T-helper 2 cell treated with Interferon-gamma antibody and Interleukin-4, amounts not matched to agents 5 μg/mL and 100 μg/mL, for 36 hours (primary cell): ENCODE data around the gene ADAMTS5.

ENCODE experiments used
- DNase-seq: peaks from one replicate; pipeline ENCODE4 v3.0.0; 2021; ENCODE audit warnings: low spot score
- H3K27ac Mint-ChIP-seq: one replicate; pipeline ENCODE4 v1.8.0; 2021; ENCODE audit warnings: mild to moderate bottlenecking, mixed read lengths
- H3K27me3 Mint-ChIP-seq: one replicate; pipeline ENCODE4 v1.8.0; 2021; ENCODE audit warnings: low read depth, mixed read lengths
- H3K36me3 Mint-ChIP-seq: one replicate; pipeline ENCODE4 v1.8.0; 2021; ENCODE audit warnings: low read depth, mixed read lengths
- H3K4me1 Mint-ChIP-seq: one replicate; pipeline ENCODE4 v1.8.0; 2021; ENCODE audit warnings: low read depth, mixed read lengths
- H3K4me3 Mint-ChIP-seq: one replicate; pipeline ENCODE4 v1.8.0; 2022; ENCODE audit warnings: mild to moderate bottlenecking, moderate library complexity, mixed read lengths
- H3K9me3 Mint-ChIP-seq: one replicate; pipeline ENCODE4 v1.8.0; 2021; ENCODE audit warnings: mixed read lengths

ADAMTS5 gene

DNA sequence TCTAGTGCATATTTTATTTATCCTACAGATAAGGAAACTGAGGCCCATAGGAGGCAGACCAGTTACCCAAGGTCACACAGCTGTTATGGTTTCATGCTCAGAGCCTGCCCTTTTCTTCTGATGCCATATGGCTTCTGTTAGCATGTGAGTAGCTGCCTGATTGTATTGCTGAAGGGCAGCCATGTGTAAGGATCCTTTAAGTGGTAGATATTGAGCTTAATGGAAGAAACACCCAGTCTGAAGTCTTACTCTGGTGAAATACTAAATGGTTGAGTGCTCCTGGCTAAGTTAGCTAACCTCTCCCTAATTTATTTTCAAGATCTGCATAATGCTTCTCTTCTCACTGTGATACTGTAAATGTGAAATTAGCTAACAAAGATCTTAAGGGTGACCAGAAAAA is 30.9 kb downstream of the ADAMTS5 start:
- no peaks in the 10 kb centered on the region for H3K4me1 Mint-ChIP-seq
- no peak for DNase-seq
- H3K27ac Mint-ChIP-seq, result no peak overlapping the region
- H3K36me3 Mint-ChIP-seq, result no peaks in the 10 kb centered on the region
- no peak overlapping the region for H3K4me3 Mint-ChIP-seq
- no peaks in the 10 kb centered on the region for H3K9me3 Mint-ChIP-seq
- H3K27me3 Mint-ChIP-seq, result no peaks in the 10 kb centered on the region

DNA sequence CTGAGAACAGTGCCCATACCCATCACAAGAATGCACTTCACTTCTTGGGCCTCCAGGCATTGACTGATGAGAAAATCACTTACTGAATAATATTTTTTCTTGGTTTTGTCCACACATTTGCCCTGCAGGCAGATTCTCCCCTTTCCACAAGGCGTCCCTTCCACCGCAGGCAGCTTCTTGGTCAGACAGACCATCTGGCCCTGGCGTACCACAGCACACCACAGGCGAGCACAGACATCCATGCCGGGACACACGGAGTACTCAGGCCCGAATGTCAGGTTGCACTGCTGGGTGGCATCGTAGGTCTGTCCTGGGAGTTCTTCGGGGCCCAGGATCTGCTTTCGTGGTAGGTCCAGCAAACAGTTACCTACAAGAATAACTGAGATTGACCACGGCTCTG is 32.5 kb downstream of the ADAMTS5 start:
- no peaks in the 10 kb centered on the region for H3K4me1 Mint-ChIP-seq
- no peaks in the 10 kb centered on the region for H3K36me3 Mint-ChIP-seq
- H3K27me3 Mint-ChIP-seq, result no peaks in the 10 kb centered on the region
- H3K4me3 Mint-ChIP-seq, result no peak overlapping the region
- H3K9me3 Mint-ChIP-seq, result no peaks in the 10 kb centered on the region
- no peak for DNase-seq
- H3K27ac Mint-ChIP-seq, result no peak overlapping the region

DNA sequence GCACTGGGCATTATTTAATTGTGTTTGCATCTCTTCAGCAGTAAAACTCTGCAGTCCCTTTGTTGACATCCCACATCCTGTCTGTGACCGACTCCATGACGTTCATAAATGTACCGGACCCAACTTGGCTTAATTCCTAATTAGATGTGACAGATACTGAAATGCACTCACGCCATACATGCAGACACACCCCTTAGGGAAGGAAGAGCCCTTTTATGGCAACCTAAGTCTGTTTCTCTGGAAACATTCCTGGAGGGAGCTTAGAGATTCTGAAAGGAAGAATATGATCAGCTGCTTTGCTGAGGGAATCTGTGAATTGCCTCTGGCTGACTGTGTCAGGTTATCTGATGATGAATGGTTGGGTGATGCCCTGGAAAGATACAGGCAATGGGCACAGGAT is 33.4 kb downstream of the ADAMTS5 start:
- no peaks in the 10 kb centered on the region for H3K27me3 Mint-ChIP-seq
- no peaks in the 10 kb centered on the region for H3K36me3 Mint-ChIP-seq
- H3K9me3 Mint-ChIP-seq, result no peaks in the 10 kb centered on the region
- no peak overlapping the region for H3K27ac Mint-ChIP-seq
- no peak for DNase-seq
- H3K4me1 Mint-ChIP-seq, result no peaks in the 10 kb centered on the region
- H3K4me3 Mint-ChIP-seq, result no peak overlapping the region

DNA sequence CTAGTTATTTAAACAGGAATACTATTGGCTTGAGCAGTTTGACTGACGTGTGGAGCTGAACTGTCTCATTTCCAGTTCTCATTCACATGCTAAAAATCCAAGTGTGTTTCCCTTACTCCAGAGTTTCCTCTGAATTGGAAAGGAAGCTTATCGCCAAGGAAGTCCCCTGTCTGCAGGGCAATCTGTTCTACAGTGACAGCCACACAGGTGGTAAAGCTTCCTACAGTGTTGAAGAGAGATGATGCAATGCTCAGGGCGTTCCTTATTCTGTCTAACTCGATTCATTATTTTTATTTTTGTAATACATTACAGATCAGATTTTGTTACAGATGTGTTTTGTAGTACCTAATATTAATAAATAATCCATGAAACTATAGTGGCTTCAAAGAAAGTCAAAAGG is 41.3 kb downstream of the ADAMTS5 start:
- Mint-ChIP-seq H3K4me1 (no peaks in the 10 kb centered on the region), H3K27me3 (no peaks in the 10 kb centered on the region), H3K9me3 (no peaks in the 10 kb centered on the region), H3K36me3 (no peaks in the 10 kb centered on the region), H3K27ac (no peak overlapping the region), H3K4me3 (no peak overlapping the region)
- DNase-seq, result no peak

DNA sequence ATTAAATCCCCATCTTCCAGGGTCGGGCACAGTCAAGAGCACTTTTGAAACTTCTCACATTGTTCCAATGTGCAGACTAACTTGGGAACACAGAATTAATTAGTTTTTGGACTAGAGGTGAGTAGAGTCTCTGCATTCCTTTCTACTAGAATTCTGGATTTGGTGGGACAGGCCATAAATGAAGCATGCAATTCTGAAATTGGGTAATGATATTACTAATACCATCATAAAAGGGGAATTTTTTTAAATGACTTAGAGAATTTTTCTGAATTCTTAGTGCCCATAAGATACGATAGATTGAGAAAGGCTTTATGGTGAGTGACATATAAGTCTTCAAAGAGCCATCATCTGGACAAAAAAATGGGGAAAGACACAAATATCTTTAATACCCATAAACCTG is 41.8 kb downstream of the ADAMTS5 start:
- Mint-ChIP-seq H3K27ac (no peak overlapping the region), H3K9me3 (no peaks in the 10 kb centered on the region), H3K36me3 (no peaks in the 10 kb centered on the region), H3K27me3 (no peaks in the 10 kb centered on the region), H3K4me1 (no peaks in the 10 kb centered on the region), H3K4me3 (no peak overlapping the region)
- no peak for DNase-seq

DNA sequence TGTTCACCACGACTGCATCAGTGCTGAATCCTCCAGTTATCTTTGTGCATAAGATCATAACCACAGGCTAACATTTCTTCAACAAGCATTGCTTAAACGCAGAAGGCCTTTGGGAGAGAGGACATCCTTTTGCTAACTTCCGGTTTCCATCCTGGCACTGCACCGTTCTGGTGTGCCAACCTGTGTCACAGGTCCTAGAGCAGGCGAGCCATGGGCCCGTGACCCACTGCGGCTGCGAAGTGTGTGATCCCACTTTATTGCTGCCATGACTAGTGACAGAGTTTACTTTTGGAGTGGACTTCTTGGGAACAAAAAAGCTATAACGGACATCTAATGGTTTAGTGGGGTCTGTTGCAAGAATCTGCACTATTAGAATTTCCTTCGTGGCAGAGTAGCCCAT is 42.9 kb downstream of the ADAMTS5 start:
- no peak overlapping the region for H3K27ac Mint-ChIP-seq
- H3K27me3 Mint-ChIP-seq, result no peaks in the 10 kb centered on the region
- no peaks in the 10 kb centered on the region for H3K36me3 Mint-ChIP-seq
- no peaks in the 10 kb centered on the region for H3K4me1 Mint-ChIP-seq
- no peak for DNase-seq
- no peaks in the 10 kb centered on the region for H3K9me3 Mint-ChIP-seq
- H3K4me3 Mint-ChIP-seq, result no peak overlapping the region

DNA sequence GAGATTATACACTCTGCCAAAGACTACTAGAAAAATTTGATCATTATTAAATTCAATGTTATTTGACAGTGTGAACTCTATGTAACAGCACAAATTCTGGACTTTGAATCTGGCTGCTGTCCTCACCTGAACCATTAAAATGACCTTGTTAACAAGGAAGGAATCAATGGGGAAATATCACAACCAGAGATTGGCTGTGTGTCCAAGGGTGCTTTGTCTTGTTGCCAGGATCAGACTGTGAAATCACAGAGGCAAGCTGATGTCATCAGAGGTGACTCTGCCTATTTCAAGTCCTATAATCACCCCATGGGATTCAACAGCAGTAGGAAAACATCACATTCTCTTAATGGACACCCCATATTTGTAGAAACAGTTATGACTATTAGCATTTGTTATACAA is 46.8 kb downstream of the ADAMTS5 start:
- no peaks in the 10 kb centered on the region for H3K4me1 Mint-ChIP-seq
- DNase-seq, result no peak
- H3K36me3 Mint-ChIP-seq, result no peaks in the 10 kb centered on the region
- no peaks in the 10 kb centered on the region for H3K27me3 Mint-ChIP-seq
- no peak overlapping the region for H3K4me3 Mint-ChIP-seq
- H3K27ac Mint-ChIP-seq, result no peak overlapping the region
- H3K9me3 Mint-ChIP-seq, result no peaks in the 10 kb centered on the region

DNA sequence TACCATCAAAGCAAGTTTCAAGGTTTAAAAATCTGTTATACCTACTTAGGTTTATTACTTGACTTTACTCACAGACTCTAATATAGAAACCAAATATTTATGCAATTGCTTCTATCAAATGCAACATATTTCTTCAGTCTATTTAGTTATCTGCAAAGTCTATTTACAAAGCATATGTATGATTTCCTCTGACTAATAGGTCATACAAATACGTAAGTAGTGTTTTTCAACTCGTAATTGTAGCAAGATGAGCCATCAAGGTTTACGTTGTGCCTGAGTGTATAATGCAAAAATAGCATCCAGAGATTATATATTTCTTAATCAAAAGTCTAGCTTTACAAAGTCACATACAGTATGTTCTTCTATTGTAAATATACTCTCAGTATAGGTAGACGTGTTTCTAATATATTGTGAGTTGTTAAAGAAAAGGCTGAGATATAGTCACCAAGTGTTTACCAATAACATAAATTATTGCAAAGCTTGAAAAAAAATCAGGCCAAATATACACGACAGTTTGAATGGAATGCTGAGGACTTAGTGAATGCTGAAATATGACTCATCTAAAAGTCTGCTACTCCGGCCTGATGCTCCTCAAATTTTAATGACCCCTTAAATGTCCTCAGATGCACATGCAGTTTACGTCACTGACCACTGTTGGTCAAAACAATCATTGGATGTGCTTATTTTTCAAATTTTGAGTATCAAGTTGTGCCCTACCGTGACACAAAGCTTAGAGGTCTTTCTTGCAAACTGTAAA is 48.4 kb downstream of the ADAMTS5 start:
- Mint-ChIP-seq H3K4me3 (no peak overlapping the region), H3K9me3 (no peaks in the 10 kb centered on the region), H3K27ac (no peak overlapping the region), H3K27me3 (no peaks in the 10 kb centered on the region), H3K4me1 (no peaks in the 10 kb centered on the region), H3K36me3 (no peaks in the 10 kb centered on the region)
- no peak for DNase-seq

DNA sequence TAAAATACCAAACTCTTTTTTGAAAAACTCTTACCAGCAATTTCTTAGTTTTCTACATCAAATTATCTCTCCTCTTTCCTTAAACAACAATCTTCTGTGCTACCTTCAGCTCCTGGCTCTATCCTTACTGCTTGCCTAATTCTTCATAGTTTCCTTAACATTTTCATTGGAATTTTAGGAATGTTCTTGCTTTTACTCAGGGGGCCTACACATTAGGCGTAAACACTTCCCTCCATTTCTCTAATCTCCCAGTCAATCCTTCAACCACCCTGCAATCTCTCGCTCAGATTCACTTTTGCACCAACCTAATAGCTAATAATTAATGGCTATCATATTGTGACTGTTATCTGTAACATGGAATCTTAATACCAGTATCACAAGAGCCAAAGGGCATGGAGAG is 50.1 kb downstream of the ADAMTS5 start:
- H3K27me3 Mint-ChIP-seq, result no peaks in the 10 kb centered on the region
- H3K27ac Mint-ChIP-seq, result no peak overlapping the region
- DNase-seq, result no peak
- H3K9me3 Mint-ChIP-seq, result no peaks in the 10 kb centered on the region
- no peaks in the 10 kb centered on the region for H3K4me1 Mint-ChIP-seq
- H3K4me3 Mint-ChIP-seq, result no peak overlapping the region
- H3K36me3 Mint-ChIP-seq, result no peaks in the 10 kb centered on the region

DNA sequence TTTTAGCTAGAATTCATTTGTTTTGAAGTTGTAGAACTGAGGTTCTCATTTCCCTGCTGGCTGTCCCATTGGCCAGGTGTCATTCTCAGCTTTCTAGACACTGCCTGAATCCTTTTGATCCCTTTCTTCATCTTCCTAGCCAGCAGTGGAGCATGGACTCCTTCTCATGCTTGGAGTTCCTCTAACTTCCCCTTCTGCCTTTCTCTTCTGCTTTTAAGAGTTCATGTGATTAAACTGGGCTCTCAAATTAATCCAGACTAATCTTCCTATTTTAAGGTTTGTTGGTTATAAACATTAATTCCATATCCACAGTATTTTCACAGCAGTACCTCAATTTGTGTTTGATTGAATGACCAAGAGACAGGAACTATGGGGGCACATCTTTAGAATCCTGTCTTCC is 52.3 kb downstream of the ADAMTS5 start:
- no peak overlapping the region for H3K27ac Mint-ChIP-seq
- no peaks in the 10 kb centered on the region for H3K27me3 Mint-ChIP-seq
- no peaks in the 10 kb centered on the region for H3K4me1 Mint-ChIP-seq
- no peaks in the 10 kb centered on the region for H3K36me3 Mint-ChIP-seq
- H3K4me3 Mint-ChIP-seq, result no peak overlapping the region
- H3K9me3 Mint-ChIP-seq, result no peaks in the 10 kb centered on the region
- no peak for DNase-seq

DNA sequence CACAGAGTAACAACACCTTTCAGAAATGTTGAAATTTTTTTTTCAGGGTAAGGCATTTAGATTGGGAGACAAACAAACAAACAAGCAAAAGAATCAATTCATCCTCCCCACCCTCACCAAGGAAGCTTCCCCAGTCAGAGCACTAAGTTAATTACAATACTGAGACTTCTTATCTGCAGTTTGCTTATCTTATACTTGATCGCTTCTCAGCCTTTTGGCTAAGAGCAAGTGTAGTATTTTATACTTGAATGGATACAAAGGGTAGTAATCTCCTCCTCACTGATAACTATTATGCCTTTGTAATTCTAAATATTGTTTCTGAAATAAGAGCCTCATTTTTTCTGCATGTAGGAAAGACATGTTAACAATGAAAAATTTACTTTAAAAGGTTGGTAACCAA is 54.4 kb downstream of the ADAMTS5 start:
- no peaks in the 10 kb centered on the region for H3K36me3 Mint-ChIP-seq
- H3K27ac Mint-ChIP-seq, result no peak overlapping the region
- no peaks in the 10 kb centered on the region for H3K4me1 Mint-ChIP-seq
- H3K4me3 Mint-ChIP-seq, result no peak overlapping the region
- no peaks in the 10 kb centered on the region for H3K27me3 Mint-ChIP-seq
- no peaks in the 10 kb centered on the region for H3K9me3 Mint-ChIP-seq
- no peak for DNase-seq

DNA sequence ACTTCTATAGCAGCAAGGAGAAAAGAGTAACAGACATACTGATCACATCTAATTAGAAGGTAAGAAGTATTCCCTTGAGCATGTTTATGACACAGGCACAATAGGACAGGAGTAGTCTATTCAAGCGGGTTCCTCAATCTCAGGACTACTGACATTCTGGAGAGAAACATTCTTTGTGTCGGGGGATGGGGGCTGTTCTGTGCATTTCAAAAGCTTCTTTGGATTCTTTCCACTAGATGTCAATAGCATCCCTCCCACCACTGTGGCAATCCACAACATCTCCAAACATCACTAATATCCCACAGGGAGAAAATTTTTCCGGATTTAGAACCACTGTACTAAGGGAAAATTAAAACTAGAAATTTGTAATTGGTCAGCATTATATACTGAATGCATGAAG is 56.9 kb downstream of the ADAMTS5 start:
- Mint-ChIP-seq H3K9me3 (no peaks in the 10 kb centered on the region), H3K27ac (no peak overlapping the region)

DNA sequence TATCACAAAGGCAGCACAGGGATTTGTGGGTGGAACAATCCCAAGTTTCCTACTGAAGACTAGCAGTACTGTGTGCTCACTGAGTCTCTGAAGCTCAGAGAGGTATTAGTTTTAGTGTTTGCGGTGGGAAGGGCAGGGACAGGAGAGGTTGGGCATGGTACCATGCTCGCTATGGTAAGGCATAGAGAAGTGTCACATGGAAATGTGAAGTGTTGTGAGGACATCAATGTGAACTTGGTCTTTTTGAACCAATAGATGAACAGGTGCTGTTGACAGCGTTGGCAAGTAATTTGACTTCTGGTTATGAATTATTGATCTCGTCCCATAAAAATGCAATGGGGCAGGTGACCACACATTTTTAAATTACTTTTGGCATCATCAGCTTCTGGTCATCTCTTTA is 65.9 kb downstream of the ADAMTS5 start:
- Mint-ChIP-seq H3K4me1 (no peaks in the 10 kb centered on the region), H3K9me3 (no peaks in the 10 kb centered on the region), H3K36me3 (no peaks in the 10 kb centered on the region), H3K27me3 (no peaks in the 10 kb centered on the region), H3K4me3 (no peak overlapping the region), H3K27ac (no peak overlapping the region)
- DNase-seq, result no peak

More for the DNA sequence above, 56.9 kb downstream of the ADAMTS5 start:
- Mint-ChIP-seq H3K4me3 (no peak overlapping the region), H3K4me1 (no peaks in the 10 kb centered on the region), H3K36me3 (no peaks in the 10 kb centered on the region), H3K27me3 (no peaks in the 10 kb centered on the region)
- no peak for DNase-seq

DNA sequence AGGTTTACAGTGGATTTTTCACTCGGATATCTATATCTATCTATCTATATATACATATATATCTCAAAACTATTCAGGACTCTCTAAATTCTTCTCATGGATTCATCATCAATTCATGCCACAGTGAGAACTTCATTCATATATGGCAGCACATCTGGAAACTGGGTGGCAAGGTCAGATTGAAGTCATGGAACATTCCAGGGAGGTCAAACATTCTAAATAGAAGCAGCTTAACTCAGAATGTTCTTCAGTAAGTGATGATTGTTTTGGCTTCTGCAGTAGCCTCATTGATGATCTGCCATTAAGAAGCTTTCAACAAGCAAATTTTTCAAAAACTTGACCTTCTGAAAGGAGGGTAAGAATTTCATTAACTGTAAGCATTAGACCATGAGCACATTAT is 74.7 kb downstream of the ADAMTS5 start:
- no peak overlapping the region for H3K27ac Mint-ChIP-seq
- H3K4me3 Mint-ChIP-seq, result no peak overlapping the region
- no peaks in the 10 kb centered on the region for H3K4me1 Mint-ChIP-seq
- no peak for DNase-seq
- H3K27me3 Mint-ChIP-seq, result no peaks in the 10 kb centered on the region
- H3K36me3 Mint-ChIP-seq, result no peaks in the 10 kb centered on the region
- no peaks in the 10 kb centered on the region for H3K9me3 Mint-ChIP-seq

DNA sequence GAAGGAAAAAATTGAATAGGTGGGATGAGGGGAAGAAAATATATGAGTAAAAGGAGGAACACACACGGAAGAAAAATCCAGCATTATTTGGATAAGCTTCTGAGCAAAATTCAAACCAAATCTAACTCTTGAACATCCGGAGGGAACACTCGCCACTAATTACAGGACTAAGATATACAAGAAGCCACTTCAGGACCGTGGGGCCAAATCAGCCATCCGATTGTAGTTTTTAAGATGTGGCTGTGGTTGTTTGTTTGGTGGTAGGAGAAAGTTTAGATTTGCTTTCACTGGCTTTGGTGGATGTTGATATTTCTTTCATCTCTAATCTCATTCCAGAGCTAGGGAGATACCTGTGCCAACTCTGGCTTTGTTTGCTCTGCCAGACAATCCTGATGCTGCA is 78.0 kb downstream of the ADAMTS5 start:
- Mint-ChIP-seq H3K9me3 (no peaks in the 10 kb centered on the region), H3K4me3 (no peak overlapping the region), H3K27me3 (no peaks in the 10 kb centered on the region), H3K27ac (no peak overlapping the region), H3K36me3 (no peaks in the 10 kb centered on the region), H3K4me1 (no peaks in the 10 kb centered on the region)
- DNase-seq, result no peak
